ENCODE data around the gene SETBP1. TPM values are rescaled to one million over a fixed set of nuclear protein-coding genes. Genes with fewer than 3 reads are reported as not detected.

SETBP1 gene
- total and polyA plus RNA-seq, 5 experiments from 2014 or later: 0.16 to 1.6 (median 1.6) TPM; not detected in 2

- H3K36me3 Mint-ChIP-seq: no peaks in the 10 kb centered on the region
- no peaks in the 10 kb centered on the region for H3K4me1 Mint-ChIP-seq
- ATAC-seq (no peak), DNase-seq (no peak)
- H3K27me3 Mint-ChIP-seq: peaks cover 0 to 8% (median 0%) of the 10 kb centered on the region in 5 donors
- H3K27ac Mint-ChIP-seq: no peak overlapping the region
- peaks cover 0 to 2% (median 0%) of the 10 kb centered on the region in 9 donors for H3K9me3 Mint-ChIP-seq
- H3K4me3 Mint-ChIP-seq: no peak overlapping the region
- POLR2A ChIA-PET: no interaction called here
Observed at GRCh38 chr18:44881461-44882162, 200.9 kb downstream of the SETBP1 start.

GRCh38 chr18:44882163-44882868 is 201.6 kb downstream of the SETBP1 start:
- DNase-seq: no peak
- Mint-ChIP-seq H3K9me3 (peaks cover 0 to 2% (median 0%) of the 10 kb centered on the region in 9 donors), H3K4me1 (peaks cover 0 to 6% (median 0%) of the 10 kb centered on the region in 4 donors), H3K36me3 (no peaks in the 10 kb centered on the region), H3K4me3 (no peak overlapping the region), H3K27me3 (peaks cover 0 to 8% (median 0%) of the 10 kb centered on the region in 5 donors), H3K27ac (no peak overlapping the region)
- POLR2A ChIA-PET: no interaction called here
- no peak for ATAC-seq

GRCh38 chr18:44883671-44884070 is 203.0 kb downstream of the SETBP1 start:
- Mint-ChIP-seq H3K4me1 (peaks cover 0 to 14% (median 0%) of the 10 kb centered on the region in 4 donors), H3K27me3 (peaks cover 0 to 8% (median 0%) of the 10 kb centered on the region in 5 donors), H3K4me3 (no peak overlapping the region), H3K9me3 (peaks cover 0 to 2% (median 0%) of the 10 kb centered on the region in 9 donors), H3K27ac (no peak overlapping the region), H3K36me3 (no peaks in the 10 kb centered on the region)
- POLR2A ChIA-PET: no interaction called here
- no peak for ATAC-seq
- DNase-seq: no peak

GRCh38 chr18:44884431-44884830 is 203.7 kb downstream of the SETBP1 start:
- Mint-ChIP-seq H3K4me3 (no peak overlapping the region), H3K27ac (no peak overlapping the region), H3K4me1 (peaks cover 0 to 21% (median 0%) of the 10 kb centered on the region in 4 donors), H3K27me3 (peaks cover 0 to 8% (median 0%) of the 10 kb centered on the region in 5 donors), H3K9me3 (peaks cover 0 to 2% (median 0%) of the 10 kb centered on the region in 9 donors), H3K36me3 (no peaks in the 10 kb centered on the region)
- DNase-seq: no peak
- POLR2A ChIA-PET: no interaction called here
- ATAC-seq: no peak

GRCh38 chr18:44885507-44885906 is 204.8 kb downstream of the SETBP1 start:
- peaks cover 0 to 1% (median 0%) of the 10 kb centered on the region in 9 donors for H3K9me3 Mint-ChIP-seq
- H3K4me1 Mint-ChIP-seq: peaks cover 0 to 21% (median 0%) of the 10 kb centered on the region in 4 donors
- no peak overlapping the region for H3K27ac Mint-ChIP-seq
- no peak overlapping the region for H3K4me3 Mint-ChIP-seq
- DNase-seq: no peak
- ATAC-seq: no peak
- H3K36me3 Mint-ChIP-seq: no peaks in the 10 kb centered on the region
- peaks cover 0 to 8% (median 0%) of the 10 kb centered on the region in 5 donors for H3K27me3 Mint-ChIP-seq
- POLR2A ChIA-PET: no interaction called here

GRCh38 chr18:44887227-44887631 is 206.5 kb downstream of the SETBP1 start:
- Mint-ChIP-seq H3K27me3 (no peaks in the 10 kb centered on the region), H3K9me3 (peaks cover 0 to 13% (median 4%) of the 10 kb centered on the region in 9 donors), H3K36me3 (no peaks in the 10 kb centered on the region), H3K4me3 (no peak overlapping the region), H3K4me1 (peaks cover 0 to 21% (median 0%) of the 10 kb centered on the region in 4 donors), H3K27ac (peak overlapping the region in 1 of 10 donors; percentile 51)
- ATAC-seq: peak in 1 of 2 donors; percentile 39
- POLR2A ChIA-PET: no interaction called here
- peak in 1 of 10 donors; percentile 4 for DNase-seq

- no peak overlapping the region for H3K4me3 Mint-ChIP-seq
Observed at GRCh38 chr18:44889111-44889510, 208.4 kb downstream of the SETBP1 start.

GRCh38 chr18:44893045-44893706 is 212.5 kb downstream of the SETBP1 start:
- Mint-ChIP-seq H3K27me3 (peaks cover 0 to 2% (median 0%) of the 10 kb centered on the region in 5 donors), H3K27ac (no peak overlapping the region), H3K4me3 (no peak overlapping the region), H3K4me1 (peaks cover 0 to 28% (median 5%) of the 10 kb centered on the region in 4 donors), H3K36me3 (no peaks in the 10 kb centered on the region), H3K9me3 (peaks cover 0 to 13% (median 4%) of the 10 kb centered on the region in 9 donors)
- POLR2A ChIA-PET: no interaction called here
- DNase-seq (no peak), ATAC-seq (no peak)

More at GRCh38 chr18:44889111-44889510, 208.4 kb downstream of the SETBP1 start:
- no peaks in the 10 kb centered on the region for H3K36me3 Mint-ChIP-seq
- H3K27me3 Mint-ChIP-seq: no peaks in the 10 kb centered on the region
- POLR2A ChIA-PET: no interaction called here
- ATAC-seq (no peak), DNase-seq (no peak)
- H3K9me3 Mint-ChIP-seq: peaks cover 0 to 13% (median 4%) of the 10 kb centered on the region in 9 donors
- H3K4me1 Mint-ChIP-seq: peaks cover 0 to 32% (median 0%) of the 10 kb centered on the region in 4 donors
- H3K27ac Mint-ChIP-seq: no peak overlapping the region

GRCh38 chr18:44893966-44894365 is 213.3 kb downstream of the SETBP1 start:
- POLR2A ChIA-PET: no interaction called here
- H3K27ac Mint-ChIP-seq: peak overlapping the region in 1 of 10 donors; percentile 76
- H3K36me3 Mint-ChIP-seq: no peaks in the 10 kb centered on the region
- H3K4me1 Mint-ChIP-seq: peaks cover 0 to 25% (median 5%) of the 10 kb centered on the region in 4 donors
- peaks cover 0 to 13% (median 4%) of the 10 kb centered on the region in 9 donors for H3K9me3 Mint-ChIP-seq
- ATAC-seq: no peak
- H3K27me3 Mint-ChIP-seq: peaks cover 0 to 2% (median 0%) of the 10 kb centered on the region in 5 donors
- no peak for DNase-seq
- H3K4me3 Mint-ChIP-seq: no peak overlapping the region

- no peak for ATAC-seq
- POLR2A ChIA-PET: no interaction called here
Observed at GRCh38 chr18:44895176-44895798, 214.6 kb downstream of the SETBP1 start.

GRCh38 chr18:44896846-44897245 is 216.2 kb downstream of the SETBP1 start:
- Mint-ChIP-seq H3K9me3 (peaks cover 0 to under 1% (median 0%) of the 10 kb centered on the region in 9 donors), H3K27me3 (peaks cover 0 to 9% (median 1%) of the 10 kb centered on the region in 5 donors), H3K36me3 (no peaks in the 10 kb centered on the region), H3K4me1 (peaks cover 0 to 20% (median 5%) of the 10 kb centered on the region in 4 donors), H3K27ac (no peak overlapping the region), H3K4me3 (no peak overlapping the region)
- no peak for DNase-seq
- no peak for ATAC-seq
- POLR2A ChIA-PET: no interaction called here

More at GRCh38 chr18:44895176-44895798, 214.6 kb downstream of the SETBP1 start:
- H3K36me3 Mint-ChIP-seq: no peaks in the 10 kb centered on the region
- H3K27me3 Mint-ChIP-seq: peaks cover 0 to 2% (median 0%) of the 10 kb centered on the region in 5 donors
- H3K9me3 Mint-ChIP-seq: peaks cover 0 to 13% (median 4%) of the 10 kb centered on the region in 9 donors
- DNase-seq: no peak
- no peak overlapping the region for H3K4me3 Mint-ChIP-seq
- H3K4me1 Mint-ChIP-seq: peaks cover 0 to 20% (median 5%) of the 10 kb centered on the region in 4 donors
- H3K27ac Mint-ChIP-seq: no peak overlapping the region

- POLR2A ChIA-PET: no interaction called here
- DNase-seq (no peak), ATAC-seq (no peak)
- Mint-ChIP-seq H3K36me3 (no peaks in the 10 kb centered on the region), H3K9me3 (no peaks in the 10 kb centered on the region), H3K27me3 (peaks cover 0 to 9% (median 1%) of the 10 kb centered on the region in 5 donors), H3K27ac (no peak overlapping the region), H3K4me1 (peaks cover 0 to 20% (median 5%) of the 10 kb centered on the region in 4 donors), H3K4me3 (no peak overlapping the region)
Observed at GRCh38 chr18:44897411-44897810, 216.7 kb downstream of the SETBP1 start.
